Right hindlimb (tissue), 1 donor: ENCODE results near the gene DIO1.

ENCODE experiments used
- DNase-seq: peaks from one replicate; pipeline ENCODE4 v3.0.0-alpha.2; 2018

The DIO1 gene

DNA sequence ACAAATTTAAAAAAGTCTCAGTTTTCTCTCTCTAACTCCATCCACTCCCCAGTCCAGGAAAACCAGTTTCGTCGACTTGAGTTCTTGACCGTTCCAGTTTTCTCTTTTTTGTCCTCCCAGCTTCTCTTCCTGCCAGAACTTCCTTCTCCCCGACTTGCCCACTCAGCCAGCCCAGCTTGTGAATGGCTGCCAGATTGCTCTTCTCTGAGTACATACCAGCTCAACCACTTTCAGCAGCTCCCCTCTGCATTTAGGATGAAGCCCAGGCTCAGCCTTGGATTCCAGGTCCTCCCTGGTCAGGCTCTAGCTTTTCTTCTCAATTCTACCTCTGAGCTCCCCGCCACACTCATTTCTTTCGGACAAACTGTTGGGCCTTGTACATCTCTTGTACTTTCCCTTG is 1.4 kb downstream of the DIO1 start:
- DNase-seq = no peak

GRCh38 chr1:53896635-53897229 is 2.7 kb downstream of the DIO1 start:
- no peak for DNase-seq

DNA sequence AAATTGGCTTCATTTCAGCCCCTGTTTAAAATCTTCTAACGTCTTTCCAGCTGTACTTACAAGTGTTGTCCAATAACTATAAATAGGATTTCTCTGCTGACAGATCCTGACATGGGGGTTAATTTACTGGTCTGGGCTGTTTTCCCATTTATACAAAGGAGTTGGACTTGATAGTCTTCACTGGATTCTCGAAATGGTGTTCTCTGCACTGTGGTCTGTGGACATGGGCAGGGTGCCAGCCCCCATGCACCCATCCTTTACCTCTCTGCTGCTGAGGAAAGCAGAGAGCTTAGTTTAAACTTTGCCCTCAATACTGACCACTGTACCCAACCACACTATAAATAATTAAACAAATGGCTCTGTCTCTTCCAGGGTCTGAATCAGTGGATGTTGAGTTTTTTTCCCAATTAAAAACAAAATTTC is 5.2 kb downstream of the DIO1 start:
- no peak for DNase-seq

DNA sequence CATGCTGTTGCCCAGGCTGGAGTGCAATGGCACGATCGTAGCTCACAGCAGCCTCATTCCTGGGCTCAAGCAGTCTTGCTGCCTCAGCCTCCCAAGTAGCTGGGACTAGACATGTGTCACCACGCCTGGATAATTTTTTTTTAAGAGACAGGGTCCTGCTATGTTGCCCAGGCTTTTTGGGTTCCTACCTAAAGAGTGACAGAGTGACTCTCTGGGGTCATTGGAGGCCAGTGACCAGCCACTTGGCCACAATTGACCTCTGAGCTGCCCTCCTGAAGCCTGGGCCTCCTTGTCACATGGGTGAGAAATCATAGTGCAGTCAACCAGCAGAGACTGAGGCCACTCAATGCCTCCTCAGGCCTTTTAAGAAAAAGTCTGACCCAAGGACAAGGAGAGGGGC is 5.7 kb downstream of the DIO1 start:
- no peak for DNase-seq

DNA sequence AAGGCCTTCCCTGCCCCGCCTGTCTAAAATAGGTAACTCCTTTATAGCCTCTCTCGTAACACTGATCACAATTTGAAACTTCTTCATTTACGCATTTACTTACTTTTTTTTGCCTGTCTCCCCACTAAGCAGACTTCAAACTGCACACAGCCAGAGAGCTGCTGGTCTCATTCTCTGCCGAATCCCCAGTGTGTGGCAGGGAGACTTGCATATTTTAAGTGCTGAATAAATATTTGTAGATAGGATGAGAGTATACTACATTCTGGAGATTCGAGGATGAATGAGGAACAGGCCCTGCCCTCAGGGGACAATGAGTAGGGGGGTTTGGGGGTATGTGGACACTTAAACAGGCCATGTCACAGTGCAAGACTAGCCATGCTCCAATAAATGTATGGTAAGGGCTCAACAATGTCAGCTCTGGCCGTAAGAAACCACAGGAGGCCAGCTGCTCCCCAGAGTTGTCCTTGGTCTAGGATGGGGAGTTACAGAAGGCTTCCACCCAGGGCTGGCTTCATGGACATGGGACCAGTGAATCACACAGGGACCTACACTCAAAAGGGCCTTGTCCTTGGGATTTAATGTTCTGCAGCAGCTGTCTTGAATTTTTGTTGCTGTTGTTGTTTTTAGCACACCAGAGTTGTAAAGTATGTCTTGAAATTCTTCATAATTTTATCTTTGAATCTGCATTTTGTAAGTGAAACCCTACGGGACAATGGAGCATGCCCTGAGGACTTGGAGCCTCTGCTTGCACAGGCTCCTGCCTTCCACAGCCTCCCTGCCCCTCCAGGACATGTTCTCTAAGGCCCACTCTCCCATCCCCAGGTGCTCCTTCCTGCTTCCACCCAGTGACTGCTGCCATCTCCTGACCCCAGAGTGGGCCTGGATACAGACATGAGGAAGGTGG is 8.5 kb downstream of the DIO1 start:
- no peak for DNase-seq

GRCh38 chr1:53905509-53905908 is 11.5 kb downstream of the DIO1 start:
- DNase-seq = no peak

GRCh38 chr1:53906121-53906520 is 12.1 kb downstream of the DIO1 start:
- no peak for DNase-seq

DNA sequence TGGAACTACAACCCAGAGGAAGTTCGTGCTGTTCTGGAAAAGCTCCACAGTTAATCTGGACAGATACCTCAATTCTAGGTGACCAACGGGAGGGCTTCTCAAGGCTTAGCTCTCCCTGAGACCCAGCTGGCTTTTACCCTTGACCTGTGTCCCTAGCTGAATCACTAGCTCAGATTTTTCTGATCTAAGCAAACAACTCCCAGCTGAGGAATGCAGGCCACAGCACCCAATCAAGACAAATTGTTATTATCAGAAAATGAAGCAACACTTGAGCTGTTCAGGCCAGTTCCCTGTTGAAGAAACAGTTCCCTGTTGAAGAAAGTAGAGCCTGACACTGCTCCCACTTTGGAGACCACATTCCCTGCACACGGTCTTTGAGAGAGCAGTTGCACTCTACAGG is 16.0 kb downstream of the DIO1 start:
- no peak for DNase-seq

GRCh38 chr1:53911442-53911841 is 17.5 kb downstream of the DIO1 start:
- no peak for DNase-seq

- DNase-seq = no peak
Observed at GRCh38 chr1:53913352-53914033, 19.5 kb downstream of the DIO1 start.

- no peak for DNase-seq
Observed at GRCh38 chr1:53918343-53918742, 24.4 kb downstream of the DIO1 start.

- DNase-seq = no peak
Observed at GRCh38 chr1:53919675-53920066, 25.7 kb downstream of the DIO1 start.

GRCh38 chr1:53927376-53927881 is 33.4 kb downstream of the DIO1 start:
- DNase-seq = no peak

DNA sequence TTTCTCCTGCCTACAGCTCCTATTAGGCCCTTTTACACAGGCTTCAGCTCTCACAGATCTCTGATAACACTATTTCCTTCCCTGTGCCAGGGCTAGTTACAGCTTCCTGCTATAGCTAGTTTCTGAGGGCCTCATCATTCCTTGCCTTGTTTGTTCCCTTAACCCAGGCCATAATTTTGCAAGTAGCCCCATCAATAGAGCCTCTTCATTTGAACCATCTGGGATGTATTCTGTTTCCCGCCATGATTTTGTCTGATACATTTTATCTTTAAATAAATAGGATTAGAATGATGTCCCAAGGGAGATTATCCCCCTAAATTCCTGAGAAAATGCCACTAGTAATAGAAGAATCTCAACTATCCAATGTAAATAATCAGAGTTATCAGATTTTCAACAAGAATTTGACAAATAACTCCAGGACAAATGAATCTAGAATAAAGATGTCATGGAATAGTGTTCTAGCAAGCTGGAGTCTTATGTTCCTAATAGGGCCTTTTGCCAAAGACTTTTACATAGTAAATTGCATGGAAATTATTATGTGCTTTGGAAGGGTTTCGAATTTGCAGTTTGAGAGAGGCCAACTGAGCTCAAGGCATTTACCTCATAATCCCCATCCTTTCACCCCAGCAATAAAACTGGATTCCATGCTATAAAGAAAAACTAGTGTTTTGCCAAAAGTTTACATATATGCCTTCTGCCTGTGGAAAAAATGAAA is 35.4 kb downstream of the DIO1 start:
- DNase-seq = no peak

DNA sequence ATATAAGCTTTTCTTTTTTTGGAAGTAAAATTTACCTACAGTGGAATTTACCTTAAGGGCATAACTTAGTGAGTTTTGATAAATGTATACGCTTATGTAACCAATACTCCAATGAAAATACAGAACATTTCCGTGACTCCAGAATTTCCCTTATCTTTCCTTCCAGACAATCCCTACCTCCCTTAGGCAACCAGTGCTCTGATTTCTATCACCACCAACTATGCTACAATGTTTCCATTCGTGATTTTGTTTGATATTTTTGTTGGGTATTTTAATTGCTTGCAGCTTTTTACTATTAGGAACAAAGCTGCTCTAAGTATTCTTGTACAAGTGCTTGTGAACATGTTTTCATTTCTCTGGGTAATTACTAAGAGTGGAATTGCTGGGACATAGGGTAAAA is 36.9 kb downstream of the DIO1 start:
- DNase-seq = no peak

DNA sequence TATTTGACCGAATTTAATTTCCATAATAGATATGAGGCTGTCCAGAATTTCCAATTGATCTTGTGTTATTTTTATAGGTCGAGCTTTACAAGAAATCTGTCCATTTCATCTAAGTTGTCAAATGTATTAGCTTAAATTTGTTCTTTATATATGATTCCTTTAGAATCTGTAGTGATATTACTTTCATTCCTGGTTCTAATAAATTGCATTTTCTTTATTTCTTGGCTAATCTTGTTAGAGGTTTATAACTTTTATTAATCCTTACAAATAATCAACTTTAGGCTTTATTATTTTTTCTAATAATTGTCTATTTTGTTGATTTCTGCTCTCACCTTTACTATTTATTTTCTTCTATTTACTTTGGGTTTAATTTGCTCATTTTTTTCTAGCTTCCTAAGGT is 37.5 kb downstream of the DIO1 start:
- DNase-seq = no peak

DNA sequence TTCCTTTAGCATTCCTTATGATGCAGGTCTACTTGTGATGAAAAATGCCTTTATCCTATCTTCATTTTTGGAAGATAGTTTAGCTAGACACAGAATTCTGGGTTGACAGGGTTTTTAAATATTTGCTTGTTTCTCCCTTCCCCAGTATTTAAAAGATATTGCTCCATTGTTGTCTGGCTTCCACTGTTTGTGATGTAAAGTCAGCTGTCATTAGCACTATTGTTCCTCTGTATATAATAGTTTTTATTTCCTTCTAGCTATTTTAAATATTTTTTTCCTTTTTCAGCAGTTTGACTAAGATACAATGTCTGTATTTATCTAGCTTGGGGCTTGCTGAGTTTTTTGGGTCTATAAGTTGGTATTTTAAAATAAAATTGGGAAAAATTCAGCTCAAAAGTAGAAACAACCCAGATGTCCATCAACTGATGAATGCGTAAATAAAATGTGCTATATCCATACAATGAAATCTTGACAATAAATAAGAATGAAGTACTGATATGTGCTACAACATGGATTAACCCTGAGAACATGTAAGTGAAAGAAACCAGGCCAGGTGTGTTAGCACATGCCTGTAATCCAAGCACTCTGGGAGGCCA is 40.3 kb downstream of the DIO1 start:
- DNase-seq = no peak

DNA sequence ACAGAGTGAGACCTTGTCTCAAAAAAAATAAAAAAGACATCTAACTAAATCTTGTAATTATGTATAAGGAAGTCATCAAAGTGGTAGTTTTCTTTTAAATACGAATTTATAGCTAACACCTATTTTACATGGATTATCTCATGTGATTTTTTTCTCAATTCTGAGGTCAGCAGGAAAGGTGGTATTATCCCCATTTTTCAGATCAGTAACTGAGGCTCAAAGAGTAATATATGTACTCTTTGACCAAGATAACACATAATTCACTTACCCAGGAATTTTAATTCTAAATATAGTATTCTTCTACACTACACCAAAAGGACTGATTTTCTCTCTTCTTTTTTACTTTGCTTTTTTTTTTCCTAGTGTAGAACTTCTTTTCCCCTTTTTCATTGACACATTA is 42.4 kb downstream of the DIO1 start:
- DNase-seq = no peak

- no peak for DNase-seq
Observed at GRCh38 chr1:53938136-53938830, 44.3 kb downstream of the DIO1 start.

- no peak for DNase-seq
Observed at GRCh38 chr1:53942127-53942957, 48.4 kb downstream of the DIO1 start.

DNA sequence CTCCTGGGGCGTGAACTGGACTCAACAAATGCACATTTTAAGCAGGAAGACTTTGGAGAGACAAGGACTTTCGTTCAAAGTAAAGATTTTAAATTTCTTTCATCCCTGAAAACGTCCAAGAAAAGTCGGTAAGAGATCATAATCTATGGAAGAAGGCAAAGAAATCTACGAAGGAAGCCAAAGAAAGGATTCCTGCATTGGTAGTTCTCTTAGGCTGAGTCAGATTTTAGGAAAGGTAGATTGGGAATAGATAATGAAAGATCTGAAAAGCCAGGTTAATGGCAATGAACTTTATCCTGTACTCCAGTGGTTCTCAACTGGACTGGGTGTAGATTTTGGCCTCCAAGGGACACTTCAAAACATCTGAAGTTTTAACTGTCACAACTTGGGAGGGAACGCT is 49.1 kb downstream of the DIO1 start:
- DNase-seq = no peak
